Keratinocyte (primary cell): ENCODE results near the gene ZC2HC1B.
"Not testable (repeated sequence)": the region's sequence is repeated elsewhere in the genome, so short reads cannot be mapped to it uniquely, and the experiment has no call there.

Source experiments
- CTCF ChIP-seq, 3 experiments: IDR thresholded peaks in 1 of 3; conservative IDR thresholded peaks in 1 of 3; optimal IDR thresholded peaks in 1 of 3; 2 replicates in 2 of 3; 3 replicates in 1 of 3; pipeline versions ENCODE3 to v1.5.1; 2011; ENCODE audit warnings: low read length in 3 of 3, mild to moderate bottlenecking in 3 of 3, moderate library complexity in 2 of 3, control low read depth in 1 of 3, inconsistent platforms in 1 of 3; ENCODE audit not compliant: insufficient read depth in 2 of 3; ENCODE audit errors: extremely low read depth in 1 of 3
- EZH2 ChIP-seq: IDR thresholded peaks from one replicate; pipeline ENCODE4 v1.6.1; 2012; ENCODE audit warnings: inconsistent platforms, mild to moderate bottlenecking, low read length, moderate library complexity

- TF ChIP-seq CTCF (optimal IDR thresholded peaks at IDR 0.05 in 1 of 3, IDR thresholded peaks at IDR 0.05 in 1 of 3, conservative IDR thresholded peaks at IDR 0.05 in 1 of 3; ENCODE audit: extremely low read depth in 1 of 3, insufficient read depth in 2 of 3, low read length in 3 of 3); EZH2: not testable (repeated sequence)
Observed at GRCh38 chr6:143917026-143917425, 52.8 kb downstream of the ZC2HC1B start.
